PC-3 (cell line): ENCODE measurements around the gene MUCL1. TPM values are rescaled to one million over a fixed set of nuclear protein-coding genes. Genes with fewer than 3 reads are reported as not detected.

ENCODE experiments used
- ATAC-seq: fragments of 200-7000 bp; cut with Tn5 transposase; 2 replicates; pipeline ENCODE4 v1.9.1; 2020; ENCODE audit warnings: mild to moderate bottlenecking, moderate library complexity
- BruUV-seq: library from RNA; stranded (reverse); fragments of 400-500 nt; replicated peaks from 2 replicates; lab custom pipeline; 2021; lab: Mats Ljungman, UMichigan
- CTCF ChIA-PET: fragments of 300-600 bp; sonication (Branson Sonifier 250); formaldehyde crosslinking; loops from one replicate; lab custom pipeline; 2022; ENCODE audit warnings: antibody characterized with exemption; lab: Charles Lee
- POLR2A ChIA-PET: fragments of 300-600 bp; sonication (Branson Sonifier 250); formaldehyde crosslinking; loops from one replicate; lab custom pipeline; 2022; ENCODE audit warnings: antibody characterized with exemption; ENCODE audit not compliant: unreplicated experiment; lab: Charles Lee
- DNase-seq: peaks from one replicate; pipeline ENCODE4 v3.0.0-alpha.2; 2015
- H2AFZ ChIP-seq: fragments of 300-600 bp; sonication (generic); 2 replicates; pipeline ENCODE4 v1.6.0; 2016; ENCODE audit warnings: antibody characterized with exemption, low read length
- H3F3A ChIP-seq: fragments of 300-600 bp; sonication (generic); one replicate; pipeline ENCODE4 v1.6.0; 2017; ENCODE audit warnings: antibody characterized with exemption, low read length, control low read depth, mild to moderate bottlenecking; ENCODE audit not compliant: unreplicated experiment
- H3K27ac ChIP-seq: fragments of 300-600 bp; sonication (generic); 2 replicates; pipeline ENCODE4 v1.5.1; 2016; ENCODE audit warnings: mild to moderate bottlenecking, low read length
- H3K27me3 ChIP-seq: fragments of 300-600 bp; sonication (generic); 2 replicates; pipeline ENCODE4 v1.6.1; 2016; ENCODE audit warnings: low read length, mixed read lengths
- H3K36me3 ChIP-seq: fragments of 300-600 bp; sonication (generic); 2 replicates; pipeline ENCODE4 v1.6.1; 2016; ENCODE audit warnings: low read depth, mixed run types, low read length, mixed read lengths
- H3K4me1 ChIP-seq: fragments of 300-600 bp; sonication (generic); 2 replicates; pipeline ENCODE4 v1.5.1; 2016; ENCODE audit warnings: low read length; ENCODE audit not compliant: insufficient read depth
- H3K4me2 ChIP-seq: fragments of 300-600 bp; sonication (generic); 2 replicates; pipeline ENCODE4 v1.6.0; 2016; ENCODE audit warnings: low read length
- H3K4me3 ChIP-seq: fragments of 300-600 bp; sonication (generic); 2 replicates; pipeline ENCODE4 v1.5.1; 2016; ENCODE audit warnings: mild to moderate bottlenecking, low read length, mixed read lengths
- H3K79me2 ChIP-seq: fragments of 300-600 bp; sonication (generic); 2 replicates; pipeline ENCODE4 v1.6.1; 2017; ENCODE audit warnings: low read length, mixed read lengths
- H3K9ac ChIP-seq: fragments of 300-600 bp; sonication (generic); 2 replicates; pipeline ENCODE4 v1.6.0; 2016; ENCODE audit warnings: mild to moderate bottlenecking, low read length
- H3K9me2 ChIP-seq: fragments of 300-600 bp; sonication (generic); replicated peaks from 2 replicates; pipeline ENCODE4 v1.6.1; 2016; ENCODE audit warnings: mixed run types, low read length, mixed read lengths
- H3K9me3 ChIP-seq: fragments of 300-600 bp; sonication (generic); 2 replicates; pipeline ENCODE4 v1.6.1; 2016; ENCODE audit warnings: low read length, mixed read lengths
- H4K20me1 ChIP-seq: fragments of 300-600 bp; sonication (generic); 2 replicates; pipeline ENCODE4 v1.6.1; 2016; ENCODE audit warnings: low read length, mixed read lengths
- CTCF ChIP-seq: fragments of 300-600 bp; sonication (generic); conservative IDR thresholded peaks from 2 replicates; pipeline ENCODE4 v1.5.1; 2017; ENCODE audit warnings: antibody characterized with exemption, low read depth, mild to moderate bottlenecking, low read length
- EZH2 ChIP-seq: fragments of 300-600 bp; sonication (generic); IDR thresholded peaks from one replicate; pipeline ENCODE4 v1.6.1; 2017; ENCODE audit warnings: antibody characterized with exemption, mild to moderate bottlenecking, low read length; ENCODE audit not compliant: unreplicated experiment
- EZH2phosphoT487 ChIP-seq: fragments of 300-600 bp; sonication (generic); IDR thresholded peaks from 2 replicates; pipeline ENCODE4 v1.6.1; 2018; ENCODE audit warnings: mild to moderate bottlenecking, antibody characterized with exemption, low read length, borderline replicate concordance
- intact Hi-C: fragments of 100-400 bp; cut with micrococcal nuclease; formaldehyde crosslinking; loops from 2 replicates; pipeline ENCODE4 v1.9.0; 2023
- total RNA-seq: library from RNA; depleted of rRNA; stranded (reverse); fragments of >200 nt; gene quantifications from 2 replicates; pipeline ENCODE4 v1.2.3, GENCODE V29; 2014

Gene MUCL1
- total RNA-seq, 1 experiment from 2014 or later: not detected

GRCh38 chr12:54859502-54859901, 5.2 kb downstream of the MUCL1 start:
- CTCF ChIA-PET: no interaction called here
- Histone ChIP-seq H3K9me3 (no peaks in the 10 kb centered on the region), H3K36me3 (no peaks in the 10 kb centered on the region), H3K27ac (no peak overlapping the region), H3K27me3 (no peaks in the 10 kb centered on the region), H2AFZ (no peak overlapping the region), H3F3A (no peaks in the 10 kb centered on the region), H3K9ac (no peak overlapping the region), H3K4me3 (no peak overlapping the region), H3K9me2 (no peaks in the 10 kb centered on the region), H4K20me1 (no peaks in the 10 kb centered on the region), H3K4me1 (no peaks in the 10 kb centered on the region), H3K4me2 (no peak overlapping the region), H3K79me2 (no peaks in the 10 kb centered on the region)
- ATAC-seq (no peak), DNase-seq (no peak)
- BruUV-seq: no TSS peak
- POLR2A ChIA-PET: no interaction called here
- TF ChIP-seq EZH2 (no peak), EZH2phosphoT487 (no peak), CTCF (no peak)
- intact Hi-C loops: no loop called here

- TF ChIP-seq EZH2phosphoT487 (no peak), EZH2 (no peak), CTCF (no peak)
- H3K79me2 ChIP-seq: no peaks in the 10 kb centered on the region
- no peaks in the 10 kb centered on the region for H3K4me1 ChIP-seq
- DNase-seq (no peak), ATAC-seq (no peak)
- H3K27ac ChIP-seq: no peak overlapping the region
- ChIA-PET CTCF (no interaction called here), POLR2A (interaction anchor here (0.6 kb wide), 1 partner anchor 47 kb away, joined by 3 read pairs; no protein-coding TSS in a partner anchor)
- H3K4me2 ChIP-seq: no peak overlapping the region
- H3F3A ChIP-seq: no peaks in the 10 kb centered on the region
- no peak overlapping the region for H2AFZ ChIP-seq
- no peaks in the 10 kb centered on the region for H3K36me3 ChIP-seq
- H4K20me1 ChIP-seq: no peaks in the 10 kb centered on the region
- H3K27me3 ChIP-seq: no peaks in the 10 kb centered on the region
- H3K9me3 ChIP-seq: no peaks in the 10 kb centered on the region
- H3K9me2 ChIP-seq: no peaks in the 10 kb centered on the region
- BruUV-seq: no TSS peak
- H3K4me3 ChIP-seq: no peak overlapping the region
- no peak overlapping the region for H3K9ac ChIP-seq
- intact Hi-C loops: no loop called here
Measured at GRCh38 chr12:54861927-54862326, 7.6 kb downstream of the MUCL1 start.

GRCh38 chr12:54863948-54864618, 9.8 kb downstream of the MUCL1 start:
- H3K4me2 ChIP-seq: no peak overlapping the region
- H3K36me3 ChIP-seq: no peaks in the 10 kb centered on the region
- no peak overlapping the region for H2AFZ ChIP-seq
- no peaks in the 10 kb centered on the region for H3K9me3 ChIP-seq
- no peaks in the 10 kb centered on the region for H3K79me2 ChIP-seq
- TF ChIP-seq CTCF: no peak
- TF ChIP-seq EZH2: no peak
- TF ChIP-seq EZH2phosphoT487: no peak
- POLR2A ChIA-PET: no interaction called here
- H3K27ac ChIP-seq: no peak overlapping the region
- H3K4me1 ChIP-seq: no peaks in the 10 kb centered on the region
- no peaks in the 10 kb centered on the region for H3F3A ChIP-seq
- intact Hi-C loops: no loop called here
- H3K9me2 ChIP-seq: no peaks in the 10 kb centered on the region
- no peaks in the 10 kb centered on the region for H4K20me1 ChIP-seq
- no peak overlapping the region for H3K9ac ChIP-seq
- DNase-seq (no peak), ATAC-seq (no peak)
- no peaks in the 10 kb centered on the region for H3K27me3 ChIP-seq
- CTCF ChIA-PET: no interaction called here
- BruUV-seq: no TSS peak
- H3K4me3 ChIP-seq: no peak overlapping the region
